HT1080 (cell line): ENCODE results near the gene SPINDOC. TPM values are rescaled to one million over a fixed set of nuclear protein-coding genes. Genes with fewer than 3 reads are reported as not detected.

Experiments
- DNase-seq: peaks from one replicate; pipeline ENCODE4 v3.0.0-alpha.2; 2015; ENCODE audit warnings: low read depth
- total RNA-seq: library from RNA; depleted of rRNA; stranded (reverse); fragments of >200 nt; shearing (Covaris generic); gene quantifications from 2 replicates; pipeline ENCODE4 v1.2.3, GENCODE V29; 2014

SPINDOC gene
- total RNA-seq, 1 experiment from 2014 or later, result 40.6 TPM

GRCh38 chr11:63832336-63832735, 19.1 kb downstream of the SPINDOC start:
- DNase-seq, result no peak

DNA sequence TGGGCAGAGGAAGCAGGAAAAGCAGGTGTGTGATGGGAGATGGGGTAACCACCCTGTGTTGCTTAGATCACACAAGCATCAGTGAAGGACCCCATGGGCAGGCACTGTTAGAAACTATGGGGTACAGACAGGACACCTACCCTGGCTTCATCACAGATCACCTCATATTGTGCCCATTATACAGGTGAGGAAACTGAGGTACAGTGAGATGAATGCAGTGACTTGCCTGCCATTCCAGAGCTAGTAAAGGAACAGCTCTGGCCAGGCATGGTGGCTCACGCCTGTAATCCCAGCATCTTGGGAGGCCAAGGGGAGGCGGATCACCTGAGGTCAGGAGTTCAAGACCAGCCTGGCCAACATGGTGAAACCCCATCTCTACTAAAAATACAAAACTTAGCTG, 19.8 kb downstream of the SPINDOC start:
- DNase-seq, result no peak

- no peak for DNase-seq
These were observed 21.4 kb downstream of the SPINDOC start for GRCh38 chr11:63834535-63835157.

DNA sequence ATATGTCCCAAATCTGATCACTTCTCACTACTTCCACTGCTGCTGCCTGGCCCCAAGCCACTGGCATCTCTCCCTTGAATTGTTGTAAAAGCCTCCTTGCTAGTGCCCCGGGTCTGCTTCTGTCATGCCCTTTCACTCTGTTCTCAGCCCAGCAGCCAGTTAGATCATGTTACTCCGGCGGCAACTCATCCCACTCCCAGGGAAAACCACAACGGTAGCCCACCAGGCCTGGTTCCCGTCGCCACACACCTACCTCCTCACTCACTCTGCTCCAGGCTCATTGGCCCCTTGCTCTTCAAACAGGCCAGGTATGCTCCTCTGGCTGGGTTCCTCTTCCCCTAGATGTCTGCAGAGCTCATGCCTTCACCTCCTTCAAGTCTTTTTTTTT, 21.9 kb downstream of the SPINDOC start:
- DNase-seq, result no peak

DNA sequence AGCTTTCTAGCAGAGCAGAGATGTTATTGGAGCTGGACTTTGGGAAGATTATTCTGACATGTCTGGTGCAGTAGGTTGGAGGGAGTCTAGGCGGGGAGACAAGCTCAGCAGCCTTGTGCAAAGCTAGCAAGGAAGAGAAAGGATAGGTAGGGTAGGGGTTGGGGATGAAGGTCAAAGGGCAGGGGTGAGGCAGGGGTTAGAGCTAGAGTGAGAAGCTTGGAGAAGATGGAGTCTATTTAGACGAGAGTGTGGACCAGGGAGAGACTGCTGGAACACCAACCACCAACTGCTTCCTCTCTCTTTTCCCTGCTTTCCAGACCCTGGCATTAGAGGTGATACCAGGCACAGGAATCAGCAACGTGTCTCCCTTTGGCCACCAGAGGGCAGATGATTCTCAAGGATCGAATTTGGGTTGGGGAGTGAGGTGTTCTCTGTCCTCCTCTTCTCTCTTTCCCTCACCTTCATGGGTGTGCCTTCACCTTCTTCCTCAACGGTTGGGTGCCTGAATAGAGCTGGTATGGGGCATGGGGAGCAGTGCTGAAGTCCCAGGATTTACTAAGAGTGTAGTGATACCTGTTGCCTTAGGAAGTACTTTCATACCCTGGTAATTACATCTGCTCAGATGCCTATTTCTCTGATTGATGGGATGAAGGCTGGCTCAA, 23.9 kb downstream of the SPINDOC start:
- peak; percentile 66 for DNase-seq

GRCh38 chr11:63837739-63838138, 24.5 kb downstream of the SPINDOC start:
- DNase-seq, result no peak

DNA sequence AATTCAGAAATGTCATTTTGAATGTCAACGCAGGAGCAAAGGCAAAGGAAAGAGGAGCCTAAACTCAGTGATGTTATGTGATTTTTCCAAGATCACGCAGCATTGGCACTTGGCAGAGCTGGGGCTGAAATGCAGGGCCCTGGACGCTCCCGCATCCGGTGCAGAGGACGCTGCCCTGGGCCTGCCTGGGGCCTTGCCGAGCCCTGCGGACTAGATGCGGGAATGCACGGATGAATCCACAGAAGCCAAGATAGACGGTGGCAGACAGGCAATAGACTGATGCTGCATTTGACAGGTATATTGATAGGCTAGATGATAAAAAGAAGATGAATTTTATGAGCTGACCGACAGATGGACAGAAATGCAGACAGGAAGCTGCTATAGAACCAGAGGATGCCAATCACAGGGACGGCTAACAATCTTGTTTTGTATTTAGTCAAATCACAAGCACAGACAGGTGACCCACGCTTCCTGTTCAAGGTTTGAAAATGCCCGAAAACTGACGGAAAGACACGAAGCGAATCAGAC, 25.0 kb downstream of the SPINDOC start:
- DNase-seq, result no peak

DNA sequence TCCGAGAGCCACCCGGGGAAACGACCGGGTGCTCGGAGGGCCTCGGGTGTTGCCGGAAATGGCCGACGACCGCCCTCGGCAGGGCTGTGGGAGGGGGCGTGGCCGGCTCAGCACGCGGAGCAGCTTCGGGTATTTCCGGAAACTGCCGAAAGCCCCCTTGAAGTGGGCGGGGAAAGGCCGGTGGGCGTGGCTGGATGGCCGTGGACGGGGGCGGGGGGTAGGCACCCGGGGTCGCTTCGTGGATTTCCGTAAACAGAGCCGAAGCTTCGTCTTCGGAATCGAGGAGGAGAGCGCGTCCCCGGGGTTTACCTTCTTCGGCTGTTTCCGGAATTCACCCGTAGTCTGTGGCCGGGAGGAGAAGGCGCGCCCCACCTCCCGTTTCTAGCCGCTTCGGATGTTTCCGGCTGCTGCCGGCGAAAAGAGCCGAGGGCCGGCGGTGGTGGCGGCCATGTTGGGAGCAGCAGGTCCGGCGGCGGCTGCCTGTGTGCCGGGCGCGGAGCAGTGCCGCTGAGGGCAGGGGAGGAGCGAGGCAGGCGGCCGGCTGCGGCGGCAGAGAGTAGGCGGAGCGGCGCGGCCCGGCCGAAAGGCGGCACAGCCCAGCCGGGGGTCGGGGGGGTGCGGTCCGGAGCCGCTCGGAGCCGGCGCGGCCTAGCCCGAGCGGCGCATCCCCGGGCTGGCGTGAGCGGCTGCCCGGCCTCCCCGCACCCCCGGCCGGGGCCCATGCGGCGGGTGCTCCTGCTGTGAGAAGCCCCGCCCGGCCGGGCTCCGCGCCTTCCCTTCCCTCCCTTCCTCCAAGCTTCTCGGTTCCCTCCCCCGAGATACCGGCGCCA, 25.6 kb downstream of the SPINDOC start, which contains the start of gene MARK2:
MARK2 (plus strand) TSS at position 433 of the 830 bp plus-strand sequence; CDS start at position 830, 397 bp downstream.
- peak; percentile 97 for DNase-seq

- DNase-seq, result no peak
These were observed 26.5 kb downstream of the SPINDOC start for GRCh38 chr11:63839508-63840355.

DNA sequence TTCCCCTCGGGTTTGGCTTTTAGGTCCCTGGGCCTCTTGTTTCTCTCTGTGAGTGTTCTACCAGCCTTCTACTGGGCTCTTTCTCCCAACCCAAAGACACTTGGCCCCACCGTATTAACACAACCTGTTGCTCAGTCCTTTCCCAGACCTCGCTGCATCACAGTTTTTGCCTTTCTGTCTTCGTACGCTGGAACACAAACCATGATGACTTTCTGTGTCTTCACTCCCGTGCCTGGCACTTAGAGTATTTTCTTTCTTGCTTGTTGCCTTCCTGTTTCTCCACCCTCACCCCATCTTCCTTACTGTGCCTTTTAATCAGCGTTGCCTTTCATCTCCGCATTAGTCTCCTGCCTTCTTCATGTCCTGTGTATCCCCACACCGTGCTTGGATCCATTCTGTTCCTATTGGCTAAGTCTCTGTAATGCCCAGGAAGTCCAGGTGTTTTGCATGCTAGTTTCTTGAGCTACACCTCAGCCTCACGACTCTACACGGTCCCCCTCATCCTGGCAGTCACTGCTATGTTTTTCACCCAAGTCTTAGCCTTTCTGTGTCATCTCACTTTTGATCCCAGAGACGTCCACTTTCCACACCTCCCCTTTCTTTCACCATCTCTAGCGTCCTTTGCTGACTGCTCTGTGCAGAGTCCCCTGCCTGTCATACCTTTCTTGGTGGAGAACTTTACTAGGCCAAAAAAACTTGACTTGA, 27.3 kb downstream of the SPINDOC start:
- DNase-seq, result no peak

DNA sequence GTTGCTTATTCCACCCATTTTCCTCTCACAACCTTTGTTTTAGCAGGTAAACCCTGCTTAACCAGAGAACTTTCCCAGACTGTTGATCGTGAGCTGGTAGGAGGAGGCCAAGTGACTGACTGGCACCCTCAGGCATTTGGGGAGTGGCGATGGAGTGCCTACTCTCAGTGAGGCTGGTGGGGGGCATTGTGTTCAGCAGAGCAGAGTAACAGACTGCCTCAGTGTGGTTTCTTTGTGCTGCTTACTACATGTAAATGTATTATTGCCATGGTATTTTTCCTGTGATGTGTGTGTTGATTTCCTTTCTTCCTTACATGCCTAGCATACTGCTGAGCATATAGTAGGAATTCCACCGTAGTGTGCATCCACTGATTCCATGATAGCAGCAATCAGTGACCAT, 28.3 kb downstream of the SPINDOC start:
- DNase-seq, result no peak

DNA sequence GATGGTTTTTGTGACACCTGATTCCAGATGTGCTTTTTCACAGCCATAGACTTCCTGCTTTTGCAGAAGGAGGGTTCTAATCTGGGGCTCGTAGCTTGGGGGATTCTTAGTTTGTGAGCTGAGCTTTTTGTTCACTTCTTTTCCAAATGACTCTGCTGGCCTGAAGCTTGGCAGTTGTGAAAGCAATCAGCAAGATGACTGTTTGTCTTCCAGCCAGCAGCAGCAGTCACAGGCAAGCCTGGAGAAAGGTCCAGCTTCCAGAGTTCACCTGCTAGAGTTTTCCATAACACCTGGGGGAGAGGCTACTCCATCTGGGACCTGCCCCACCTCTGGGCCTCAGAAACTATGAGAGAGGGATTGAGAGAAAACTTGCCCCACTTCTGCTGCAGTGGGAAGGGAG, 29.8 kb downstream of the SPINDOC start:
- no peak for DNase-seq

DNA sequence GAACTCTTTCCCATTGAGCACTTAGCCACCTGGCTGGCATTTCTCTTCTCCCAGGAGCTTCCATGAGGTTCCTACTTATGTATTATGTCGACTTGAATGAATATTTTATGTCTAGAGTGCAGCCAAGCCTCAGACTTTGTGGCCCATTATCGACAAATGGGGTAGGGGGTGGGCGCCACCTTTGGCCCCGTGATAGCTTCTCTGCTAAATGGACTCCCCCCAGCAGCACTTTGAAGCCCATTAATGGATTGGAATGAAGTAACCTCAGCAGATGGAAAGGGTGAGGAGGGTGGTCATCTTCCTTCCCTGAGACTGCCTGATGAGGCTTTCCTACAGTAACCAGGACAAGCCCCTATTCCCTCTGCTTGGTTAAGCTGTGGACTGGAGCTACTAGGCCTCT, 31.6 kb downstream of the SPINDOC start:
- no peak for DNase-seq

GRCh38 chr11:63845303-63845702, 32.0 kb downstream of the SPINDOC start:
- DNase-seq, result peak; percentile 52

DNA sequence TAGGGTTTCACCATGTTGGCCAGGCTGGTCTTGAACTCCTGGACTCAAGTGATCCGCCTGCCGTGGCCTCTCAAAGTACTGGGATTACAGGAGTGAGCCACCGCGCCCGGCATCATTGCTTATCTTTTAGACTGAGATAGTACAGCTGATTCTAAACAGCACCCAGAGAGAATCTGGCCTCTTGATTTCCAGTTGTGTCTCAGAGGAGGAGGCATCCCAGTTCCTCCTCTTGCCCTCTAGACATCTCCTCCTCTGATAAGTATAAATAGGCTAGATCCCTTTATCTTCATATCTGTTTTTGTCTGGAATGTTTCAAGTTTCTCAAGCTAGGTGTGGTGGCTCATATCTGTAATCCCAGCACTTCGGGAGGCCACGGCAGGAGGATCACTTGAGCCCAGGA, 32.7 kb downstream of the SPINDOC start:
- DNase-seq, result no peak

GRCh38 chr11:63846897-63847296, 33.6 kb downstream of the SPINDOC start:
- DNase-seq, result no peak

DNA sequence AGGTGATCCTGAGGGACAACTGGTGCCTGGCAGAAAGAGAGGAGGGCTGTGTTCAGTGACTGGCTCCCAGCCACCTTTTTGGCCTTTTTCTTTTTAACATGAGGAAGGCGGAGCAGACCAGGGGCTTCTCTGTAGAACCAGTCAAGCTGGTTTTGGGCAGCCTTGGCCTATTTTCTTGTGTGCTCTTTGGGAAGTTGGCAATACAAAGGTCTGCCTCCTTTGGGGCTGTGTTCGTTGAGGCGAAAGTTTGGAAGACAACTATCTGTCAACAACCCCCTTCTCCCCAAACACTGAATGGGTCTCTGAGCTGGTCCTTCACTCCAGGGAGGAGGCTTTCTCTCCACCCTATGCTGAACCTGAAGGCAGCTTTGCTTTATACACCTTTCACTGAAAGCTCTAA, 34.1 kb downstream of the SPINDOC start:
- DNase-seq, result no peak

DNA sequence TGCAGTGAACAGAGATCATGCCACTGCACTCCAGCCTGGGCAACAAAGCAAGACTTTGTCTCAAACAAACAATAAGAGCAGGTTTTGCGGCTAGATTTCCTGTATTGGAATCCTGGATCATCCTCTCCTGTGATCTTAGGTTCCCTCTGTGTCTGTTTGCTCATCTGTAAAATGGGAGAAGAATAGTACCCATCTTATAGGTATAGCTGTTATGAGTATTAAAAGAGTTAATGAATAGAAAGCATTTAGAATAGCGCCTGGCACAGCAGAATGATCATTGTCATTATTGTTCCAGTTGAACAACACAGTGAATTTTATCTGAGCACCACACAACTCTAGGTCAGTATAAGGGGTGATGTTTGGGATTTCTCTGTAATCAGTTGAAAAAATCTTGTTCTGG, 36.4 kb downstream of the SPINDOC start:
- no peak for DNase-seq

- no peak for DNase-seq
These were observed 37.7 kb downstream of the SPINDOC start for GRCh38 chr11:63850920-63851319.

GRCh38 chr11:63851364-63851763, 38.1 kb downstream of the SPINDOC start:
- DNase-seq, result no peak

GRCh38 chr11:63853476-63853875, 40.2 kb downstream of the SPINDOC start:
- DNase-seq, result no peak
